OCI-LY1 (cell line): Measurements from ENCODE around the gene CBFA2T3.
A peak's percentile ranks its signal among the peaks of the same experiment; 100 is the strongest.

Source experiments
- H2AFZ ChIP-seq: fragments of 200-600 bp; sonication (generic), shearing (Covaris generic); 2 replicates; pipeline ENCODE4 v1.6.0; 2014; ENCODE audit warnings: antibody characterized with exemption, mild to moderate bottlenecking, low read length
- H3F3A ChIP-seq: fragments of 200-600 bp; sonication (generic), shearing (Covaris generic); 2 replicates; pipeline ENCODE4 v1.6.0; 2014; ENCODE audit warnings: mild to moderate bottlenecking, antibody characterized with exemption, low read length, moderate library complexity; ENCODE audit not compliant: insufficient read depth
- H3K27ac ChIP-seq: fragments of 200-600 bp; sonication (generic); 2 replicates; pipeline ENCODE4 v1.5.1; 2014; ENCODE audit warnings: low read length, mixed run types, mild to moderate bottlenecking, low read depth; ENCODE audit not compliant: poor library complexity, severe bottlenecking
- H3K27me3 ChIP-seq: fragments of 200-600 bp; sonication (generic); 2 replicates; pipeline ENCODE4 v1.6.0; 2014; ENCODE audit warnings: antibody characterized with exemption, mild to moderate bottlenecking, low read length, moderate library complexity; ENCODE audit not compliant: insufficient read depth
- H3K36me3 ChIP-seq: fragments of 200-600 bp; sonication (generic); 2 replicates; pipeline ENCODE4 v1.6.1; 2014; ENCODE audit warnings: mild to moderate bottlenecking, antibody characterized with exemption, low read length, moderate library complexity, mixed read lengths; ENCODE audit not compliant: insufficient read depth
- H3K4me1 ChIP-seq: fragments of 200-600 bp; sonication (generic); 2 replicates; pipeline ENCODE4 v1.5.1; 2014; ENCODE audit warnings: mild to moderate bottlenecking, low read length, moderate library complexity; ENCODE audit not compliant: insufficient read depth, severe bottlenecking
- H3K4me2 ChIP-seq: fragments of 200-600 bp; sonication (generic), shearing (Covaris generic); 2 replicates; pipeline ENCODE4 v1.6.1; 2014; ENCODE audit warnings: low read length
- H3K4me3 ChIP-seq: fragments of 200-600 bp; sonication (generic); 2 replicates; pipeline ENCODE4 v1.5.1; 2014; ENCODE audit warnings: low read length, low read depth, mild to moderate bottlenecking, mixed read lengths; ENCODE audit not compliant: poor library complexity, severe bottlenecking
- H3K79me2 ChIP-seq: fragments of 200-600 bp; shearing (Covaris generic); 2 replicates; pipeline ENCODE4 v1.6.1; 2016; ENCODE audit warnings: mixed run types, low read length, mixed read lengths; ENCODE audit not compliant: insufficient read depth
- H3K9ac ChIP-seq: fragments of 200-600 bp; sonication (generic), shearing (Covaris generic); 2 replicates; pipeline ENCODE4 v1.6.1; 2014; ENCODE audit warnings: mild to moderate bottlenecking, low read length, mixed read lengths
- H3K9me2 ChIP-seq: fragments of 200-600 bp; sonication (generic), shearing (Covaris generic); 2 replicates; pipeline ENCODE4 v1.6.1; 2014; ENCODE audit warnings: low read depth, mild to moderate bottlenecking, low read length, mixed read lengths
- H3K9me3 ChIP-seq: fragments of 200-600 bp; shearing (Covaris generic); 2 replicates; pipeline ENCODE4 v1.6.1; 2014; ENCODE audit warnings: low read length, mixed read lengths
- H4K20me1 ChIP-seq: fragments of 200-600 bp; sonication (generic), shearing (Covaris generic); 2 replicates; pipeline ENCODE4 v1.6.0; 2016; ENCODE audit warnings: mild to moderate bottlenecking, low read length; ENCODE audit not compliant: insufficient read depth
- EZH2 ChIP-seq: fragments of 200-600 bp; sonication (generic), shearing (Covaris generic); IDR thresholded peaks from 2 replicates; pipeline ENCODE4 v1.8.0; 2017; ENCODE audit warnings: borderline replicate concordance, mixed run types, mild to moderate bottlenecking, antibody characterized with exemption, low read length, moderate library complexity, mixed read lengths
- TF ChIP-seq, protein P1 (sequence below): fragments of 200-600 bp; sonication (generic), shearing (Covaris generic); IDR thresholded peaks from 2 replicates; pipeline ENCODE4 v1.5.1; 2017; ENCODE audit warnings: mild to moderate bottlenecking, antibody characterized with exemption, low read length, moderate library complexity, mixed read lengths

CBFA2T3 gene

DNA sequence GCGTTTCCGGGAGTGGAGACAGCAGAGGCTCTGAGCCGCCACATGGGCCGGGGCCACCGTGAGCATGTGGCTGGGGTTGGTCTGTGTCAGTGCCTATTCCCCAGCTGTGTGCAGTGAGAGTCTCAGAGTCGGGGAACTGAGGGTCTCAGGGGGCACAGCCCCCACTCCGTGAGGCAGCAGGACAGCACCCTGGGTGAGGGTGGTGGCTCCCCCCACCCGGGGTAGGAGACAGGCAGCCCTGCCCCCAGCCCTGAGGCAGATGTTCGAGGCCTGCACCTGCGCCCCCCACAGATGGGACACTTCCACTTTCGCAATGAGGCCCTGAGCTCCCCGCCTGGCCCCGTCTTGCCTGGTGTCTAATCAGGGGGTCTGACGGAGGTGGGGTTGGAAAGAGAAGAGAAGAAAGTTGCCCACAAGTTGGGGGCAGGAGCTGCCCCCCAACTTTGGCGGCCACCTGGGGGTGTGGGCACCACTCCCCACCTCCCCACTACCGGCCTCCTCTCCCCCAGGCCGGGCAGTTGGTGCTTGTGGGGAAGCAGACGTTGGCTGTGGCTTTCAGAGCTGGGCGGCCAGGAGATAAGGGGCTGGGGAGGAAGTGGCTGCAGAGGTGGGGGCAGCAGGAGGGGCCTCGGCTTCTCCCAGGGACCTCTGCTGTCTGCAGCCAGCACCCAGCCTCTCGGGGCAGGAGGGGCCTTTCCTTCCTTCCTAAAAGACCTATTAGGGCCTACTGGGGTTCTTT is 1.8 kb upstream of the CBFA2T3 start:
- Histone ChIP-seq H3K4me1 (peaks cover 88% of the 10 kb centered on the region), H3K27ac (peak overlapping the region; percentile 100), H3K9me3 (no peaks in the 10 kb centered on the region), H3K27me3 (no peaks in the 10 kb centered on the region), H3K9me2 (no peaks in the 10 kb centered on the region), H2AFZ (no peak overlapping the region), H3K4me2 (peak overlapping the region; percentile 73), H3K4me3 (peak overlapping the region; percentile 65), H3K36me3 (no peaks in the 10 kb centered on the region), H3K79me2 (no peaks in the 10 kb centered on the region), H3K9ac (peak overlapping the region; percentile 86), H3F3A (no peaks in the 10 kb centered on the region), H4K20me1 (no peaks in the 10 kb centered on the region)
- TF ChIP-seq, protein P1, sequence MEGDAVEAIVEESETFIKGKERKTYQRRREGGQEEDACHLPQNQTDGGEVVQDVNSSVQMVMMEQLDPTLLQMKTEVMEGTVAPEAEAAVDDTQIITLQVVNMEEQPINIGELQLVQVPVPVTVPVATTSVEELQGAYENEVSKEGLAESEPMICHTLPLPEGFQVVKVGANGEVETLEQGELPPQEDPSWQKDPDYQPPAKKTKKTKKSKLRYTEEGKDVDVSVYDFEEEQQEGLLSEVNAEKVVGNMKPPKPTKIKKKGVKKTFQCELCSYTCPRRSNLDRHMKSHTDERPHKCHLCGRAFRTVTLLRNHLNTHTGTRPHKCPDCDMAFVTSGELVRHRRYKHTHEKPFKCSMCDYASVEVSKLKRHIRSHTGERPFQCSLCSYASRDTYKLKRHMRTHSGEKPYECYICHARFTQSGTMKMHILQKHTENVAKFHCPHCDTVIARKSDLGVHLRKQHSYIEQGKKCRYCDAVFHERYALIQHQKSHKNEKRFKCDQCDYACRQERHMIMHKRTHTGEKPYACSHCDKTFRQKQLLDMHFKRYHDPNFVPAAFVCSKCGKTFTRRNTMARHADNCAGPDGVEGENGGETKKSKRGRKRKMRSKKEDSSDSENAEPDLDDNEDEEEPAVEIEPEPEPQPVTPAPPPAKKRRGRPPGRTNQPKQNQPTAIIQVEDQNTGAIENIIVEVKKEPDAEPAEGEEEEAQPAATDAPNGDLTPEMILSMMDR, result peak; percentile 8; the same call in 1 of the 2 replicates
- TF ChIP-seq EZH2, result no peak

DNA sequence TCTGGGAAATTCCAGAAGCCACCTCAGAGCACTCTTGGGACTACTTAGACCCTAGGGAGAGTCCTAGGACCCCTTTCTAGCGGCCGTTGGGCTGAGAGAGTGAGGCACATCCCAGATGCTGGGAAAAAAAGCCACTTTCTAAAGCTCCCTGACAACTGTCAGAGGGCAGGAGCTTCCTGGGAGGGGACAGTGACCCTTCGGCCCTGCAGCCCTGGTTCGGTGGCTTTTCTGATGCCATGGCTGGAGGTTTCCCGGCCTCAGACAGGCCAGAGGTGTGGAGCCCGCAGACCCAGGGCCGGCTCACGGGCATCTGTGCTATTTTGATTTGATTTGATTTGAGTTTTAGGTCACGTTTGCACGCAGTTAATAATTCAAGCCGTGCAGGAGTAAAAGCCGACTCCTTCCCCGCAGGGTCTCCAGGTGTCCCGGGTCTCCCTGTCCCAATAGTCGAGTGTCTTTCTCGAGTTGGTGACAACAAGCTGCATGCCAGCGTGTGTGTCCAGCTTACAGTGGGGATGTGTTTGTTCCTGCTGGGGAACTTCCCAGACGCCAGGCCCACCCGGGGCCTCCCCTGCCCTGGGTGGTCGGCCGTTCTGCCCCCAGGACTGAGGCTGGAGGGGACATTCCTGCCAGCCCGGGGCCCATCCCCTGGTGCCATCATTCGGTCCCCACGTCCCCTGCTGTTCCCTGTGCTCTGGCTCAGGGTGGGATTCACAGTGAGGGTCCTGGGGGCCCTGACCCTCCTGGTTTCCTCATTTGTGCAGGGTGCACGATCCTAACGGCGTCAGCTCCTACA is 1.0 kb upstream of the CBFA2T3 start:
- Histone ChIP-seq H2AFZ (no peak overlapping the region), H3K9me3 (no peaks in the 10 kb centered on the region), H3K9me2 (no peaks in the 10 kb centered on the region), H3K4me3 (peak overlapping the region; percentile 65), H3F3A (no peaks in the 10 kb centered on the region), H3K27me3 (no peaks in the 10 kb centered on the region), H4K20me1 (no peaks in the 10 kb centered on the region), H3K79me2 (no peaks in the 10 kb centered on the region), H3K9ac (peak overlapping the region; percentile 86), H3K4me2 (peak overlapping the region; percentile 73), H3K4me1 (peaks cover 88% of the 10 kb centered on the region), H3K27ac (peak overlapping the region; percentile 100), H3K36me3 (no peaks in the 10 kb centered on the region)
- no peak for TF ChIP-seq EZH2
- TF ChIP-seq, protein P1, result no peak

DNA sequence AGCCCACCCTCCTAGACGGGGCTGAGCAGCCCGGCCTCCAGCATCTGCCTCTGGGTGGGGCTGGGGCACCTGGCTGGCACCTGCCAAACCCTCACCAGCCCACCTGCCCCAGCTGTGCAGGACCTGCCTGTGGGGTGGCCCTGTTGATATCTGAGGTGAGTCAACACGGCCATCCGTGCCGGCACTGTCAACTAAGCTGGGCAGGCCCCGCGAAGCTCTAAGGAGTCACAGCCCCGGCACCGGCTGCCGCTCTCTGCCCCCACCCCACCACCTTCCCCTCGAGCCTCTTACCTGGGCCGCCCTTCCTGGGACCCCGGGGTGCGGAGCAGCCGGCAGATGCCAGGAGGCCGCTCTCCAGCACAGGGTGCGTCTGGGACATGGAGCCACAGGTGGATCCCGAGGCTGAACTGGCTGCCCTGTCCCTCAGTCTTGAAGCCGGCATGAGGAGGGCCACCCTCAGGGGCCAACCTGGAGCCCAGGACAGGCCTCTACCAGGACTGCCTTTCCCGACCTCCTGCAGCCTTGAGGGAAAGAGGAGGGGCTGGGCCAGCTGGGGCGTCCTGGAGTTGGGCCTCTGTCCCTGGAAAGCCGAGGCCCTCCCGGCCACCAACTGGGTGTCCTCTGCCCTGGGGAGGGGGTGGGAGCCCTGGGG is 515 bp downstream of the CBFA2T3 start:
- no peaks in the 10 kb centered on the region for H3K9me2 ChIP-seq
- peaks cover 88% of the 10 kb centered on the region for H3K4me1 ChIP-seq
- peak overlapping the region; percentile 73 for H3K4me2 ChIP-seq
- H3K9me3 ChIP-seq, result no peaks in the 10 kb centered on the region
- H3K79me2 ChIP-seq, result no peaks in the 10 kb centered on the region
- no peaks in the 10 kb centered on the region for H3K27me3 ChIP-seq
- H3F3A ChIP-seq, result no peaks in the 10 kb centered on the region
- peak overlapping the region; percentile 86 for H3K9ac ChIP-seq
- H3K36me3 ChIP-seq, result no peaks in the 10 kb centered on the region
- peak overlapping the region; percentile 100 for H3K27ac ChIP-seq
- H4K20me1 ChIP-seq, result no peaks in the 10 kb centered on the region
- H3K4me3 ChIP-seq, result peak overlapping the region; percentile 65
- no peak overlapping the region for H2AFZ ChIP-seq
- TF ChIP-seq EZH2, result no peak
- TF ChIP-seq, protein P1, result no peak
